Measurements from ENCODE around the gene ZFP36L2. TPM values are rescaled to one million over a fixed set of nuclear protein-coding genes. Genes with fewer than 3 reads are reported as not detected.

Gene ZFP36L2
- total RNA-seq, 4 donors from 2014 or later = 90.0 to 141 (median 116) TPM

DNA sequence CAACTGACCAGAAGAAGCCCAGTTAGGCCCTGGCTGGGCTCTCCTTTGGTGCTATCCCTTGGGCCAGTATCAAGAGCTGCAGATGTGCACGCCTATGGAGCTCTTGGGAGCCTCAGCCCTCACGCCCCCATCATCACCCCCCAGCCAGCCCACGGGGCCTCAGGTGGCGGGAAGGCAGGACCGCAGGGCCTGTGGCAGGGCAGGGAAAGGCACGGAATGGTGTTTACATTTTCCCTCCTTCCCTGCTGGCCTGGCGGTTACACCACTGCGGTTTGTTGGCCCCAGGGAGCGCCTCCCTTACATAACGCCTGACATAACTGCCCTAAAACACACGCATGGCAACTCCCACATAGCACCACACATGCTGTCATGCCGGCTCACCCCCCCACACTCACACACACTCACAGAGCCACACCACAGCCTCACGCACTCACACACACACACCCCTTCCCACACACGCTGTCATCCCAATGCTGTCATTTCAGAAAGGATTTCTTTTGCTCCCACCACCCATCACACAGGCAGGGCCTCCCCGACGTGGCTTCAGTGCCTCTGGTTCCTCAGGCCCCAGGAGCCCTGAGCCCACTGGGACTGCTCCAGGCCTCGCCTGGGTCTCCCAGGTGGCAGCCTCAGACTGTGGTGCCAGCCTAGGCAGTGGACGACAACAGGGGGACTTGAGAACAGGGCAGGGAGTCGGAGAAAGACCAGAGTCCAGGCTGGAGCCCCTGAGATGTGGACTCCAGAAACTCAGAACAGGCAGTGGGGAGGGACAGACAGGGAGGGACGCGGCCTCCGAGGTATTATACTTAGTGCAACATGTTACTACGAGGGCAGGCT is 15.7 kb downstream of the ZFP36L2 start:
- Histone ChIP-seq H3K27ac (peak overlapping the region in 3 of 4 donors; percentile 17 to 71 (median 71)), H3K4me3 (no peak overlapping the region), H3K9me3 (no peaks in the 10 kb centered on the region), H3K27me3 (no peaks in the 10 kb centered on the region), H3K4me1 (peaks cover 0 to 23% (median 9%) of the 10 kb centered on the region in 4 donors), H3K36me3 (no peaks in the 10 kb centered on the region)
- 59 to 66% methylated on average over 21 to 23 of the region's 23 CpGs for WGBS, 2 donors
- DNase-seq (ENCODE audit: low spot score in 2 of 2) = peak; percentile 61 to 65
- TF ChIP-seq EP300 (IDR thresholded peaks at IDR 0.05) = peak in 1 of 2 donors; percentile 50
- no peak for TF ChIP-seq POLR2A (IDR thresholded peaks at IDR 0.05)
- TF ChIP-seq, protein P1, sequence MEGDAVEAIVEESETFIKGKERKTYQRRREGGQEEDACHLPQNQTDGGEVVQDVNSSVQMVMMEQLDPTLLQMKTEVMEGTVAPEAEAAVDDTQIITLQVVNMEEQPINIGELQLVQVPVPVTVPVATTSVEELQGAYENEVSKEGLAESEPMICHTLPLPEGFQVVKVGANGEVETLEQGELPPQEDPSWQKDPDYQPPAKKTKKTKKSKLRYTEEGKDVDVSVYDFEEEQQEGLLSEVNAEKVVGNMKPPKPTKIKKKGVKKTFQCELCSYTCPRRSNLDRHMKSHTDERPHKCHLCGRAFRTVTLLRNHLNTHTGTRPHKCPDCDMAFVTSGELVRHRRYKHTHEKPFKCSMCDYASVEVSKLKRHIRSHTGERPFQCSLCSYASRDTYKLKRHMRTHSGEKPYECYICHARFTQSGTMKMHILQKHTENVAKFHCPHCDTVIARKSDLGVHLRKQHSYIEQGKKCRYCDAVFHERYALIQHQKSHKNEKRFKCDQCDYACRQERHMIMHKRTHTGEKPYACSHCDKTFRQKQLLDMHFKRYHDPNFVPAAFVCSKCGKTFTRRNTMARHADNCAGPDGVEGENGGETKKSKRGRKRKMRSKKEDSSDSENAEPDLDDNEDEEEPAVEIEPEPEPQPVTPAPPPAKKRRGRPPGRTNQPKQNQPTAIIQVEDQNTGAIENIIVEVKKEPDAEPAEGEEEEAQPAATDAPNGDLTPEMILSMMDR (IDR thresholded peaks at IDR 0.05) = no peak

GRCh38 chr2:43210125-43210466 is 16.3 kb downstream of the ZFP36L2 start:
- Histone ChIP-seq H3K9me3 (no peaks in the 10 kb centered on the region), H3K4me3 (no peak overlapping the region), H3K36me3 (no peaks in the 10 kb centered on the region), H3K27ac (peak overlapping the region in 2 of 4 donors; percentile 71), H3K27me3 (no peaks in the 10 kb centered on the region), H3K4me1 (peaks cover 0 to 23% (median 9%) of the 10 kb centered on the region in 4 donors)
- TF ChIP-seq EP300 (IDR thresholded peaks at IDR 0.05) = no peak
- TF ChIP-seq POLR2A (IDR thresholded peaks at IDR 0.05) = no peak
- TF ChIP-seq, protein P1 (IDR thresholded peaks at IDR 0.05) = no peak
- DNase-seq (ENCODE audit: low spot score in 2 of 2) = no peak
- WGBS, 2 donors = 77 to 86% methylated on average over 6 of the region's 6 CpGs

GRCh38 chr2:43209204-43209717 is 17.1 kb downstream of the ZFP36L2 start:
- 93 to 94% methylated on average over 5 of the region's 5 CpGs for WGBS, 2 donors
- TF ChIP-seq EP300 (IDR thresholded peaks at IDR 0.05) (no peak), POLR2A (IDR thresholded peaks at IDR 0.05) (no peak)
- TF ChIP-seq, protein P1 (IDR thresholded peaks at IDR 0.05) = no peak
- no peak for DNase-seq (ENCODE audit: low spot score in 2 of 2)

DNA sequence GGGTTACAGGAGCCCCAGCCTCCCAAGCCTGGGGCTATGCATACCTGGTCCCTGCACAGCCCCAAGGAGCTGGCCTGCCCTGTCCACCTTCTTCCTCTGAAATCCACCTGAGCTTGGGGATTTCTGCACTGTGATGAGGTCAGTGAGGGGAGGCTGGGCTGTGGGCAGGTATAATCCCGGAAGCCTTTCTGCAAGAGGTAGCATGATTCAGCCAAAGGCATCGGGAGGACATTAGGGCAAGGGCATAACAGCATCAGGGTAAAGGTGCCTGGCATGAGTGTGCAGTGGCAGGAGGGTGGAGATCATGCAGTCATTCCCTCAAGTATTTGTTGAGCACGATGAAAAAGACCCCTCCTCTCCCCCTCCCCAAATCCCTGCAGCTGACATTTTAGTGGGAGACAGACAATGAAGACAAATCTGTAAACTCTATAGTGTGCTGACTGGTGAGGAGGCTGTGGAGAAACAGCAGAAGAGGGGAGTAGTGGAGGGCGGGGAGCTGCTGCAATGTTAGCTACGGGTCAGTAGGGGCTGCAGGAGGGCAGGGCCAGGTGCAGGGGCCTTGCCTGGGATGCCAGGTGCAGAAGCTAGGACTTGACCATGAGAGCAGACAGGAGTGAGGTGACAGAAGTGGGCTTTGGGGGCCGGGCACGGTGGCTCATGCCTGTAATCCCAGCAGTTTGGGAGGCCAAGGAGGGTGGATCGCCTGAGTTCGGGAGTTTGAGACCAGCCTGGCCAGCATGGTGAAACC is 18.7 kb downstream of the ZFP36L2 start:
- TF ChIP-seq POLR2A (IDR thresholded peaks at IDR 0.05) = no peak
- no peak for TF ChIP-seq EP300 (IDR thresholded peaks at IDR 0.05)
- TF ChIP-seq, protein P1 (IDR thresholded peaks at IDR 0.05) = no peak
- DNase-seq (ENCODE audit: low spot score in 2 of 2) = no peak
- WGBS, 2 donors = 79% methylated on average over 9 of the region's 9 CpGs
- Histone ChIP-seq H3K27ac (no peak overlapping the region), H3K36me3 (no peaks in the 10 kb centered on the region), H3K27me3 (no peaks in the 10 kb centered on the region), H3K4me3 (no peak overlapping the region), H3K9me3 (no peaks in the 10 kb centered on the region), H3K4me1 (peaks cover 0 to 21% (median 9%) of the 10 kb centered on the region in 4 donors)

More at GRCh38 chr2:43209204-43209717, 17.1 kb downstream of the ZFP36L2 start:
- Histone ChIP-seq H3K9me3 (no peaks in the 10 kb centered on the region), H3K4me3 (no peak overlapping the region), H3K36me3 (no peaks in the 10 kb centered on the region), H3K27ac (no peak overlapping the region), H3K4me1 (peaks cover 0 to 23% (median 9%) of the 10 kb centered on the region in 4 donors), H3K27me3 (no peaks in the 10 kb centered on the region)

Data from tibial nerve (tissue), 4 donors.